ENCODE measurements around the gene PDE4B.
"Not testable (repeated sequence)": the region's sequence is repeated elsewhere in the genome, so short reads cannot be mapped to it uniquely, and the experiment has no call there.

Gene PDE4B

DNA sequence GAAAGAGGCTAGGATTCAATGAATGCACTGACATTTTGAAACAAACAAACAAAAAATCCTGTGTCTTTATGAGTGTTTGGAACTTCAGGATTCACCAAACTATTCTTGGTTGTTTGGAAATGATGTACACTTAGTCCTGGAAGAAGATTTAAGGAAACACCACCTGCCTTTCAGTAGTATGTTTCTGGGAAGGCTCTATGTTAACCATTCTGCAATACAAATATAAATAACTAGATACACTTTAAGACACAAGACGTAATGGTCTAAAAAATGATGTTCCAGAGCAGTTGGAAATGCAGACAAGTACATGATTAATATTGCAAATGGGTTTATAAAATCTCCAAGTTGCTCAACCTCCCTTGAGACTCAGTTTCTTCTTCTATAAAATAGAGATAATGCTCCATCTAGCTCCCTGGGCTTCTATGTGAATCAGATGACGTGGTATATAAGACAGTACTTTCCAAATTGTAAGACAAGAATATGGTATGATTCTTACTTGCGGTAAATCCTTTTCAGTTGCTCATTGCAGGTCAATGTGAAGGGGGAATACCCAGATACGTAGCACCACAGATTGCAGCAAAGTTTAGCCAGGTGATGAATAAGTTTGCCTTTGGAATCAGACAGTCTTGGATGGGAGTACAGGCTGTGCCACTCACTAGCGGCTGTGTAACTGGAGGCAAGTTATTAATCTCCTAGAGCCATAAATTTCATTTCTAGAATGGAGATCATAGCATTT, 516.5 kb downstream of the PDE4B start:
- Histone ChIP-seq H3K27ac (ENCODE audit: low read depth, low read length) (no peak overlapping the region), H3K4me3 (ENCODE audit: low read length) (no peak overlapping the region), H3K9ac (ENCODE audit: low read length) (no peak overlapping the region), H3K36me3 (ENCODE audit: control insufficient read depth, insufficient read depth, low read length) (no peaks in the 10 kb centered on the region), H3K27me3 (ENCODE audit: control insufficient read depth, insufficient read depth, low read length) (no peaks in the 10 kb centered on the region), H3K4me1 (ENCODE audit: control insufficient read depth, insufficient read depth, low read length) (no peaks in the 10 kb centered on the region)

DNA sequence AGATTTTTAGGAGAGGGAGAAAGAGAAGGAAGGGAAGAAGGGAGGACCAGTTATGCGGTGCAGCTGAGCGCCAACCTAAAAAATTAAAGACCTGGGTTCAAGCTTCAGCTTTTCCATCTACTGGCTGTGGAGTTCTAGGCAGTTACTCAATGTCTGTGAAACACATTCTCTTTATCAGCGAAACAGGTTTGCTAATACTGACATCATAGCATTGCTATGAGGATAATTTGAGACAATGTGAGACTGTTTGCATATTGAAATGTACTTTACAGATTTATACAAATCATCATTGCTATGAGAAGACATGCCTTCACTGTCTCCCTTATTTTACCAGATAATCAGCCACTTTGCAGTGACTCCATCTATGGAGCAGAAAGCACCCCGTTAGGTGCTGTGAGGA, 518.4 kb downstream of the PDE4B start:
- Histone ChIP-seq H3K4me1 (ENCODE audit: control insufficient read depth, insufficient read depth, low read length) (no peaks in the 10 kb centered on the region), H3K4me3 (ENCODE audit: low read length) (no peak overlapping the region), H3K36me3 (ENCODE audit: control insufficient read depth, insufficient read depth, low read length) (no peaks in the 10 kb centered on the region), H3K9ac (ENCODE audit: low read length) (no peak overlapping the region), H3K27ac (ENCODE audit: low read depth, low read length) (no peak overlapping the region), H3K27me3 (ENCODE audit: control insufficient read depth, insufficient read depth, low read length) (no peaks in the 10 kb centered on the region)

DNA sequence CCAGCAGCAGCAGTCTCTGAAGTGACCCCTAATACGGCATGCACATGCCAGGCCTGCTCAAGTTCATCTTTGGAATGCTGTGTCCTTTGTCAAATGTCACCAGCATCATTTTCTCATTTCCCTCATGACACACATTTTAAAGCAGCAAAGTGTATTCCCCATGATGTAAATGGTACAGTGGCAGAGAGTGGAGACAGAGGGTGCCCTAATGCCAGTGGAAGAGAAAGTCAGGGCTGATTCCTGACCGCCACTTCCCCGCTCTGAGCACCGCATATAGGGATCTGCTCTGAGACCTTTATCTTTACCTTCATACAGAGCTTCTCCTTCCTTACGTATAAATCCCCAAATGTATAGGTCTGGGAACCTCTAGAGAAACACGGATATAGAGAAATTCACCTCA, 518.9 kb downstream of the PDE4B start:
- Histone ChIP-seq H3K9ac (ENCODE audit: low read length) (no peak overlapping the region), H3K27me3 (ENCODE audit: control insufficient read depth, insufficient read depth, low read length) (no peaks in the 10 kb centered on the region), H3K36me3 (ENCODE audit: control insufficient read depth, insufficient read depth, low read length) (no peaks in the 10 kb centered on the region), H3K4me3 (ENCODE audit: low read length) (no peak overlapping the region), H3K27ac (ENCODE audit: low read depth, low read length) (no peak overlapping the region), H3K4me1 (ENCODE audit: control insufficient read depth, insufficient read depth, low read length) (peaks cover 3% of the 10 kb centered on the region)

DNA sequence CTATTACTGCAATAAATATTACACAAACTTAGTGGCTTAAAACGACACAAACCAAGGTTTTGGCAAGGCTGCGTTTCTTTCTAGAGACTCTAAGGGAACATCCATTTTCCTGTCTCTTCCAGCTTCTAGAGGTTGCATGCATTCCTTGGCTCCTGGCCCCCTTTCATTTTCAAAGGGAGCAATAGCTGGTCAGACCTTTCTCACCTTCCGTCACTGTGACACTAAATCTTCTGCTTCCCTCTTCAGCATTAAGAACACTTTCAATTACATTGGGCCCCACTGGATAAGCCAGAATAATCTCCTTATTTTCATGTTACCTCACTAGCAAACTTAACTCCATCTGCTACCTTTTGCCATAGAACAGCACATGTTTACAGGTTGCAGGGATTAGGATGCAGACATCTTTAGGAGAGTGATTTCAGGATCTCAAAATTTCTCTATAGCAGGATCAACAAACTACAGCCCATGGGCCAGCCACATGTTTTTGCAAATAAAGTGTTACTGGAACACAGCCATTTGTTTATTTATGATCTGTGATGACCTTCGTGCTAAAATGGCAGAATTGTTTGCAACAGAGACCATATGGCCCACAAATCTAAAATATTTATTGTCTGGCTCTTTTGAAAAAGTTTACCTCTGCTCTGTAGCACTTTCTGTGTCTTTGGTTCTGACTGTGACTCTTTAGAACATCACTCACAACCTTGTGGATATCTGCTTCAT, 519.7 kb downstream of the PDE4B start:
- Histone ChIP-seq H3K36me3 (ENCODE audit: control insufficient read depth, insufficient read depth, low read length) (no peaks in the 10 kb centered on the region), H3K9ac (ENCODE audit: low read length) (no peak overlapping the region), H3K4me1 (ENCODE audit: control insufficient read depth, insufficient read depth, low read length) (peaks cover 9% of the 10 kb centered on the region), H3K4me3 (ENCODE audit: low read length) (no peak overlapping the region), H3K27me3 (ENCODE audit: control insufficient read depth, insufficient read depth, low read length) (no peaks in the 10 kb centered on the region), H3K27ac (ENCODE audit: low read depth, low read length) (no peak overlapping the region)

GRCh38 chr1:66313429-66313828, 520.7 kb downstream of the PDE4B start:
- H3K27ac ChIP-seq (ENCODE audit: low read depth, low read length), result no peak overlapping the region
- no peak overlapping the region for H3K4me3 ChIP-seq (ENCODE audit: low read length)
- H3K36me3 ChIP-seq (ENCODE audit: control insufficient read depth, insufficient read depth, low read length), result no peaks in the 10 kb centered on the region
- H3K9ac ChIP-seq (ENCODE audit: low read length), result no peak overlapping the region
- peaks cover 12% of the 10 kb centered on the region for H3K4me1 ChIP-seq (ENCODE audit: control insufficient read depth, insufficient read depth, low read length)
- no peaks in the 10 kb centered on the region for H3K27me3 ChIP-seq (ENCODE audit: control insufficient read depth, insufficient read depth, low read length)

DNA sequence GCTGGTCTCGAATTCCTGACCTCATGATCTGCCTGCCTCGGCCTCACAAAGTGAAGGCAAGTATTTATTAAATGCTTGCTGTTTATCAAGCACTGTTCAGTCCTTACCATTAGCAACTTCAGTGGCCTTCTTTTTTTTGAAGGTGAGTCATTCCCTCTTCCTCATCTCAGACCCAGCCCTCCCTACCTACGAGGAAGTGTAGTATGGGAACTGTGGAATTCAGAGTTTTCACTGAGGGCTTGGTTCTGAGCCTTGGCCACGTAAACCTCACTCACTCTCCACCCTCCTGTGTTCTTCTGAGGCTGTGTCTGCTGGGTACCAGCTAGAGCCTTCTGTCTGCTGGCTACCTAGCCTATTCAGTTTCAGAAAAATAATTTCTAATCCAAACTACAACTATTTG, 523.0 kb downstream of the PDE4B start:
- no peak overlapping the region for H3K9ac ChIP-seq (ENCODE audit: low read length)
- H3K36me3 ChIP-seq (ENCODE audit: control insufficient read depth, insufficient read depth, low read length), result no peaks in the 10 kb centered on the region
- H3K27me3 ChIP-seq (ENCODE audit: control insufficient read depth, insufficient read depth, low read length), result no peaks in the 10 kb centered on the region
- no peak overlapping the region for H3K4me3 ChIP-seq (ENCODE audit: low read length)
- H3K27ac ChIP-seq (ENCODE audit: low read depth, low read length), result no peak overlapping the region
- peaks cover 12% of the 10 kb centered on the region for H3K4me1 ChIP-seq (ENCODE audit: control insufficient read depth, insufficient read depth, low read length)

DNA sequence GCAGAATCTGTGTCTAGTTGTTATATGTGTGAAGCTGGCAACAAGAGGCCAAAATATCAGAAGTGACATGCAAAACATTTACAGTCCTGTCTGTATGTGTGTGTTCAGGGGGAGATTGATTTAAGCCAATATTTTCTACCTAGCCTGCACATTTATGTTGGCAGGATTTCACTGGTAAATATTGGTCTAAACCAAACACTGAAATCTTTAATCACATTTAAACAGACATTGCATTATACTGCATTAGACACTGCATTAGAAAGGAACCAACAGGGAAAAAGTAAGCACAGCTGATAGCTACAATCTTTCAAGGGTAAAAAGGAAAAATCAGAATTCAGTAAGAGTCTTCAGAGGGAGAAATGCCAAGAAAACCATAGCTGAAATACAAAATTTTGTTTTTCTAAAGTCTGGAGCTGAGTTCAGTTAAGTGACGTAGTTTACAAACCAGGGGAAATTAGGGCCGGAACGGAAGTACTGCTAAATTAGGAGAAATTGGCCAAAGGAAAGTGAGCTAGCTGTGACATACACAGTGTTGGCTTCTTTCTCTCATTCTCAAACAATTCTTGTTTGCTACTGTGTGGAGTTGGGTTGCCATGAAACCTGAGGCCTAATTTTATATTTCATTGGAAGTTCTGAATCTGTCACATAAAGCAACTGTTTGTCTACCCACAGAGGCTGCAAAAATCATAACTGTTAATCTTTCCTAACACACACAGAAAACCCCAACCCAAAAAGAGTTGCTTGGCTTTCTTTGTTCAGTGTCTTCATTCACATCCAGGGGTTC, 524.0 kb downstream of the PDE4B start:
- peaks cover 12% of the 10 kb centered on the region for H3K4me1 ChIP-seq (ENCODE audit: control insufficient read depth, insufficient read depth, low read length)
- H3K36me3 ChIP-seq (ENCODE audit: control insufficient read depth, insufficient read depth, low read length), result no peaks in the 10 kb centered on the region
- H3K9ac ChIP-seq (ENCODE audit: low read length), result no peak overlapping the region
- H3K4me3 ChIP-seq (ENCODE audit: low read length), result no peak overlapping the region
- H3K27ac ChIP-seq (ENCODE audit: low read depth, low read length), result peak overlapping the region; percentile 71
- no peaks in the 10 kb centered on the region for H3K27me3 ChIP-seq (ENCODE audit: control insufficient read depth, insufficient read depth, low read length)

- H3K27me3 ChIP-seq (ENCODE audit: control insufficient read depth, insufficient read depth, low read length), result no peaks in the 10 kb centered on the region
- H3K36me3 ChIP-seq (ENCODE audit: control insufficient read depth, insufficient read depth, low read length), result no peaks in the 10 kb centered on the region
- peak overlapping the region; percentile 71 for H3K27ac ChIP-seq (ENCODE audit: low read depth, low read length)
- no peak overlapping the region for H3K4me3 ChIP-seq (ENCODE audit: low read length)
- no peak overlapping the region for H3K9ac ChIP-seq (ENCODE audit: low read length)
- H3K4me1 ChIP-seq (ENCODE audit: control insufficient read depth, insufficient read depth, low read length), result peaks cover 12% of the 10 kb centered on the region
These were observed 524.5 kb downstream of the PDE4B start for GRCh38 chr1:66317248-66317515.

GRCh38 chr1:66320231-66320630, 527.5 kb downstream of the PDE4B start:
- H3K4me1 ChIP-seq (ENCODE audit: control insufficient read depth, insufficient read depth, low read length), result peaks cover 12% of the 10 kb centered on the region
- H3K4me3 ChIP-seq (ENCODE audit: low read length), result no peak overlapping the region
- H3K27me3 ChIP-seq (ENCODE audit: control insufficient read depth, insufficient read depth, low read length), result no peaks in the 10 kb centered on the region
- no peak overlapping the region for H3K27ac ChIP-seq (ENCODE audit: low read depth, low read length)
- no peaks in the 10 kb centered on the region for H3K36me3 ChIP-seq (ENCODE audit: control insufficient read depth, insufficient read depth, low read length)
- H3K9ac ChIP-seq (ENCODE audit: low read length), result no peak overlapping the region

DNA sequence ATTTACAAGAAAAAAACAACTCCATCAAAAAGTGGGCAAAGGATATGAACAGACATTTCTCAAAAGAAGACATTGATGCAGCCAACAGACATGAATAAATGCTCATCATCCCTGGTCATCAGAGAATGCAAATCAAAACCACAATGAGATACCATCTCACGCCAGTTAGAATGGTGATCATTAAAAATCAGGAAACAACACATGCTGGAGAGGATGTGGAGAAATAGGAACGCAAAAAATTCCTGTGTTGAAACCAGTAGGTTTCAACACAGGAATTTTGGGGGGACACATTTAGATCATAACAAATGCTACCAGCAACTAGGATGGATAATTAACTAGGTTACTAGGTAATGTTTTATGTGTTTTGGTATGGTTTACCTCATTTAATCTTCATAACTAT, 529.8 kb downstream of the PDE4B start:
- H3K4me3 ChIP-seq (ENCODE audit: low read length); H3K4me1 ChIP-seq (ENCODE audit: control insufficient read depth, insufficient read depth, low read length); H3K36me3 ChIP-seq (ENCODE audit: control insufficient read depth, insufficient read depth, low read length); H3K27me3 ChIP-seq (ENCODE audit: control insufficient read depth, insufficient read depth, low read length); H3K9ac ChIP-seq (ENCODE audit: low read length); H3K27ac ChIP-seq (ENCODE audit: low read depth, low read length): not testable (repeated sequence)

DNA sequence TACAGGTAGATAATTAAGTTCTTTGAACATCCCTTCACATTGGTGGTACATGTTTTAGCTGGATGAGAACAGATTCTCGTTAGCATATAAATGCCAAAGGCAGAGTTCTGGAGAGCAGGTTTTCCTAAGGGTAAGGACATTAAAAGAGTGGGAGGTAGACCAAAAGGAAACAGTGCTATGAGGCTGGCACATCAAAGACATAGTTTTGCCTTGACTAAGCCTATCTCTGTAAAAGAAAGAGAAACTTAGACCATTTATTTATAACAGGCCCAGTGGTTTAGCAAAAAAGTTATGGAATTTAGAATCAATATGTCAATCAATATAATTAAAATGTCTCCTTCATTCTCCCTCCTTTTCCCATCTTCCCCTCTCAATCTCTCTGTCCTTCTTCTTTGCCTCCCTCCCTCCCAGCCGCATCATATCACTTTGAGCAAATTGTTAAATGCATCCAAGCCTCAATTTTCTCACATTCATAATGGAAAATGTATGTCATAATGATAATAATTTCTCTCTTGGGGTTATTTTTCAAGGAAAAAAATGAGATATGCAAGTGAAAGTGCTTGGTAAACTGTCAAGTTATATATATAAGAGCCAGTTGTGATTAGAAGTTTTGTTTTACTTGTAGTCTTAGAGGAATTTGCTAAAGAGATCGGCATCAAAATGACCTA, 531.4 kb downstream of the PDE4B start:
- no peak overlapping the region for H3K27ac ChIP-seq (ENCODE audit: low read depth, low read length)
- H3K4me1 ChIP-seq (ENCODE audit: control insufficient read depth, insufficient read depth, low read length), result no peaks in the 10 kb centered on the region
- no peak overlapping the region for H3K9ac ChIP-seq (ENCODE audit: low read length)
- H3K27me3 ChIP-seq (ENCODE audit: control insufficient read depth, insufficient read depth, low read length), result no peaks in the 10 kb centered on the region
- no peaks in the 10 kb centered on the region for H3K36me3 ChIP-seq (ENCODE audit: control insufficient read depth, insufficient read depth, low read length)
- H3K4me3 ChIP-seq (ENCODE audit: low read length), result no peak overlapping the region

DNA sequence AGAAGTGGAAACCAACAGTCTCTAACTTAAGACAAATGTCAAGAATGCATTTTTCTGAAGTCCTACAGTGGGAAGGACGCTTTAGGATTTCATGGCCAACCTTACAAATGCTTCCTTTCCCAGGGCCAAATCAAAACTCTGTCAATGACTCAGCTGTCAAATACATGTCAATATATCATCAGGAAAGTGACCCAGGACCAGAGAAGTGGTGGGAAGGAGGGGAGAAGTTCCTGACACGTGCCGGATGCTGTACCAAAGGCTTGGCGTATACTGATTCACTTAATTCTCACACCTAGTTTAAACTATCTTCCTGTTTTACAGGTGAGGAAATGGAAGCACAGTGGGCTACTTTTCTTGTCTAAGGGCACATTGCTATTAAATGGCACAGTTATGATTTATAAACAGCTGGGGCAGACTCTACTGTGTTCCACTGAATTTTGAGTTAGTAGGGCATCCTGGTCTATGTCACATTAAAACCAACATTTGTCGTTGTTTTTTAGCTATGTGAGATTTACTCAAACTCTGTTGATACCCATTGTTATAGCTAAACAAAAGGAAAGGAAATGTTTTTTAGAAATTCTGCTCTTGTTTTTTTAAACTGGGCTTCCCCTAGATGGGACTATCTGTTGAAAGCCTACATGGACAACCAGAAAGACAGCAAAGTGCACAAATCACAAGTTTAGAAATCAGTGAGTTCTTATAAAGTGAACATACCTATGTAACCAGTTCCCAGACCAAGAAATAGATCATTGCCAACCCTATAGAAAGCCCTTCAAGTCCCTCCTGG, 533.1 kb downstream of the PDE4B start:
- no peak overlapping the region for H3K4me3 ChIP-seq (ENCODE audit: low read length)
- no peak overlapping the region for H3K9ac ChIP-seq (ENCODE audit: low read length)
- H3K36me3 ChIP-seq (ENCODE audit: control insufficient read depth, insufficient read depth, low read length), result no peaks in the 10 kb centered on the region
- H3K27ac ChIP-seq (ENCODE audit: low read depth, low read length), result no peak overlapping the region
- no peaks in the 10 kb centered on the region for H3K4me1 ChIP-seq (ENCODE audit: control insufficient read depth, insufficient read depth, low read length)
- H3K27me3 ChIP-seq (ENCODE audit: control insufficient read depth, insufficient read depth, low read length), result no peaks in the 10 kb centered on the region

Data from rectal smooth muscle tissue (tissue), 1 donor.